H9 (cell line): Measurements from ENCODE around the gene WDR43. TPM values are rescaled to one million over a fixed set of nuclear protein-coding genes. Genes with fewer than 3 reads are reported as not detected.

ENCODE experiments used
- DNase-seq: peaks from one replicate; pipeline ENCODE4 v3.0.0-alpha.2; 2017
- H2AFZ ChIP-seq: one replicate; pipeline ENCODE4 v1.6.1; 2013; ENCODE audit warnings: mild to moderate bottlenecking, low read length, control low read depth, moderate library complexity
- H2AK5ac ChIP-seq: 2 replicates; pipeline ENCODE4 v1.6.1; 2013; ENCODE audit warnings: low read length, control low read depth, mixed read lengths; ENCODE audit not compliant: insufficient read length
- H2BK120ac ChIP-seq: one replicate; pipeline ENCODE4 v1.6.1; 2013; ENCODE audit warnings: low read depth, mild to moderate bottlenecking, low read length, control low read depth, inconsistent platforms; ENCODE audit not compliant: poor library complexity, severe bottlenecking
- H2BK12ac ChIP-seq: 2 replicates; pipeline ENCODE4 v1.6.1; 2013; ENCODE audit warnings: low read length, control low read depth, mixed read lengths, low read depth; ENCODE audit not compliant: insufficient read length
- H2BK15ac ChIP-seq: 2 replicates; pipeline ENCODE4 v1.6.1; 2013; ENCODE audit warnings: low read depth, low read length, control low read depth
- H2BK20ac ChIP-seq: one replicate; pipeline ENCODE4 v1.6.1; 2013; ENCODE audit warnings: low read depth, mild to moderate bottlenecking, low read length, control low read depth, inconsistent platforms; ENCODE audit not compliant: poor library complexity, severe bottlenecking
- H2BK5ac ChIP-seq: 2 replicates; pipeline ENCODE4 v1.6.1; 2013; ENCODE audit warnings: low read length, control low read depth, mixed read lengths; ENCODE audit not compliant: insufficient read length
- H3K14ac ChIP-seq: 2 replicates; pipeline ENCODE4 v1.6.1; 2013; ENCODE audit warnings: low read length, control low read depth; ENCODE audit not compliant: insufficient read depth
- H3K18ac ChIP-seq: 2 replicates; pipeline ENCODE4 v1.6.1; 2013; ENCODE audit warnings: low read depth, mild to moderate bottlenecking, mixed read lengths, low read length, control low read depth; ENCODE audit not compliant: insufficient read length
- H3K23ac ChIP-seq: 2 replicates; pipeline ENCODE4 v1.6.1; 2013; ENCODE audit warnings: low read length, control low read depth, mixed read lengths, low read depth; ENCODE audit not compliant: insufficient read length
- H3K23me2 ChIP-seq: 2 replicates; pipeline ENCODE4 v1.6.1; 2013; ENCODE audit warnings: low read depth, mild to moderate bottlenecking, mixed read lengths, low read length, control low read depth; ENCODE audit not compliant: insufficient read length, poor library complexity, severe bottlenecking
- H3K27ac ChIP-seq: 2 replicates; pipeline ENCODE4 v1.5.1; 2013; ENCODE audit warnings: low read length, control low read depth, mixed read lengths, low read depth; ENCODE audit not compliant: insufficient read length
- H3K27me3 ChIP-seq: 2 replicates; pipeline ENCODE4 v1.6.1; 2013; ENCODE audit warnings: low read length, control low read depth, inconsistent platforms; ENCODE audit not compliant: insufficient read depth
- H3K4ac ChIP-seq: 2 replicates; pipeline ENCODE4 v1.6.1; 2013; ENCODE audit warnings: low read depth, mild to moderate bottlenecking, control low read depth, inconsistent platforms, low read length, moderate library complexity
- H3K4me1 ChIP-seq: 2 replicates; pipeline ENCODE4 v1.6.1; 2013; ENCODE audit warnings: low read length, control low read depth, inconsistent platforms; ENCODE audit not compliant: insufficient read depth
- H3K4me2 ChIP-seq: 2 replicates; pipeline ENCODE4 v1.6.1; 2013; ENCODE audit warnings: low read length, control low read depth, mixed read lengths; ENCODE audit not compliant: insufficient read length, insufficient read depth
- H3K56ac ChIP-seq: 2 replicates; pipeline ENCODE4 v1.6.1; 2013; ENCODE audit warnings: low read depth, mild to moderate bottlenecking, mixed read lengths, low read length, control low read depth; ENCODE audit not compliant: insufficient read length
- H3K79me1 ChIP-seq: 2 replicates; pipeline ENCODE4 v1.6.1; 2013; ENCODE audit warnings: low read depth, mild to moderate bottlenecking, moderate library complexity, low read length, control low read depth, inconsistent platforms; ENCODE audit not compliant: insufficient read depth, poor library complexity, severe bottlenecking
- H3K79me2 ChIP-seq: 2 replicates; pipeline ENCODE4 v1.6.1; 2013; ENCODE audit warnings: low read length, control low read depth, inconsistent platforms; ENCODE audit not compliant: insufficient read depth
- H3K9ac ChIP-seq: 2 replicates; pipeline ENCODE4 v1.6.1; 2013; ENCODE audit warnings: low read length, control low read depth, mixed read lengths; ENCODE audit not compliant: insufficient read length; ENCODE audit errors: extremely low read depth
- H3K9me3 ChIP-seq: one replicate; pipeline ENCODE4 v1.6.1; 2013; ENCODE audit warnings: low read depth, low read length, inconsistent platforms; ENCODE audit not compliant: control insufficient read depth
- H3T11ph ChIP-seq: one replicate; pipeline ENCODE4 v1.6.1; 2013; ENCODE audit warnings: mild to moderate bottlenecking, low read length, control low read depth, inconsistent platforms
- H4K20me1 ChIP-seq: one replicate; pipeline ENCODE4 v1.6.1; 2013; ENCODE audit not compliant: control insufficient read depth, insufficient read length, insufficient read depth
- H4K5ac ChIP-seq: 2 replicates; pipeline ENCODE4 v1.6.1; 2013; ENCODE audit warnings: low read depth, mild to moderate bottlenecking, mixed read lengths, low read length, control low read depth; ENCODE audit not compliant: insufficient read length
- H4K8ac ChIP-seq: replicated peaks from 2 replicates; pipeline ENCODE4 v1.6.1; 2013; ENCODE audit warnings: low read length, control low read depth, mixed read lengths, low read depth; ENCODE audit not compliant: insufficient read length
- H4K91ac ChIP-seq: 2 replicates; pipeline ENCODE4 v1.6.1; 2013; ENCODE audit warnings: low read depth, mild to moderate bottlenecking, moderate library complexity, mixed read lengths, low read length, control low read depth; ENCODE audit not compliant: insufficient read length
- H3K27ac Mint-ChIP-seq, 3 experiments: 2 replicates in 2 of 3; 3 replicates in 1 of 3; pipeline ENCODE4 v1.8.0; 2020 to 2021; ENCODE audit warnings: mixed read lengths in 3 of 3, mild to moderate bottlenecking in 1 of 3, moderate library complexity in 1 of 3
- H3K27me3 Mint-ChIP-seq: 2 replicates; pipeline ENCODE4 v1.8.0; 2021; ENCODE audit warnings: low read depth, mild to moderate bottlenecking, moderate library complexity, mixed read lengths
- H3K36me3 Mint-ChIP-seq, 3 experiments: 2 replicates in 2 of 3; 3 replicates in 1 of 3; pipeline ENCODE4 v1.8.0; 2020 to 2021; ENCODE audit warnings: low read depth in 3 of 3, mixed read lengths in 3 of 3; ENCODE audit not compliant: insufficient read depth in 1 of 3
- H3K4me1 Mint-ChIP-seq, 2 experiments: 2 replicates each; pipeline ENCODE4 v1.8.0; 2020; ENCODE audit warnings: mixed read lengths in 2 of 2
- H3K4me3 Mint-ChIP-seq, 2 experiments: 2 replicates in 1 of 2; 3 replicates in 1 of 2; pipeline ENCODE4 v1.8.0; 2020 to 2021; ENCODE audit warnings: mild to moderate bottlenecking in 2 of 2, mixed read lengths in 2 of 2, moderate library complexity in 1 of 2
- H3K9me3 Mint-ChIP-seq, 2 experiments: 2 replicates in 1 of 2; 3 replicates in 1 of 2; pipeline ENCODE4 v1.8.0; 2020; ENCODE audit warnings: mild to moderate bottlenecking in 2 of 2, mixed read lengths in 2 of 2, moderate library complexity in 1 of 2
- WGBS: extraction: QIAGEN DNeasy Blood & Tissue Kit; methylation state at CpG from one replicate; pipeline ENCODE4 v1.1.7; 2013; ENCODE audit warnings: missing lambda C conversion rate, low lambda C conversion rate, mixed read lengths; ENCODE audit not compliant: insufficient read length; ENCODE audit errors: extremely low coverage; 5-methylcytosine and 5-hydroxymethylcytosine counted together
- total RNA-seq: library from RNA; stranded (reverse); gene quantifications from 2 replicates; pipeline ENCODE4 v1.2.1, GENCODE V29; 2021
- TF ChIP-seq, protein P1 (sequence below): fragments of 200-600 bp; sonication (generic); conservative IDR thresholded peaks from 3 replicates; pipeline ENCODE4 v1.8.0; 2021; ENCODE audit warnings: antibody characterized with exemption, mild to moderate bottlenecking

The WDR43 gene
- total RNA-seq, 1 experiment from 2014 or later, result 186 TPM

- no peak overlapping the region for H2AK5ac ChIP-seq
- Mint-ChIP-seq H3K36me3 (peaks cover 62 to 88% (median 84%) of the 10 kb centered on the region in 3 experiments; a peak in 6 of 7 replicates), H3K27ac (peak overlapping the region in 1 of 3 experiments; percentile 9; a peak in 2 of 7 replicates), H3K9me3 (no peaks in the 10 kb centered on the region), H3K4me1 (peaks cover 6 to 13% of the 10 kb centered on the region in 2 experiments; a peak in 2 of 4 replicates), H3K27me3 (no peaks in the 10 kb centered on the region), H3K4me3 (no peak overlapping the region)
- H3K4ac ChIP-seq, result no peak overlapping the region
- H3K27me3 ChIP-seq, result no peaks in the 10 kb centered on the region
- no peak for DNase-seq
- H3K4me2 ChIP-seq, result no peak overlapping the region
- no peak overlapping the region for H3K14ac ChIP-seq
- no peak overlapping the region for H4K8ac ChIP-seq
- no CpG with 5 or more reads among the region's 2 CpGs for WGBS
- no peak overlapping the region for H3K18ac ChIP-seq
- H2BK12ac ChIP-seq, result no peak overlapping the region
- H3K27ac ChIP-seq, result no peak overlapping the region
- H3K56ac ChIP-seq, result no peak overlapping the region
- no peak overlapping the region for H3K23ac ChIP-seq
- no peak overlapping the region for H2BK120ac ChIP-seq
- no peaks in the 10 kb centered on the region for H3K9me3 ChIP-seq
- no peak overlapping the region for H4K91ac ChIP-seq
- H3T11ph ChIP-seq, result no peak overlapping the region
- no peak overlapping the region for H2BK20ac ChIP-seq
- TF ChIP-seq, protein P1, sequence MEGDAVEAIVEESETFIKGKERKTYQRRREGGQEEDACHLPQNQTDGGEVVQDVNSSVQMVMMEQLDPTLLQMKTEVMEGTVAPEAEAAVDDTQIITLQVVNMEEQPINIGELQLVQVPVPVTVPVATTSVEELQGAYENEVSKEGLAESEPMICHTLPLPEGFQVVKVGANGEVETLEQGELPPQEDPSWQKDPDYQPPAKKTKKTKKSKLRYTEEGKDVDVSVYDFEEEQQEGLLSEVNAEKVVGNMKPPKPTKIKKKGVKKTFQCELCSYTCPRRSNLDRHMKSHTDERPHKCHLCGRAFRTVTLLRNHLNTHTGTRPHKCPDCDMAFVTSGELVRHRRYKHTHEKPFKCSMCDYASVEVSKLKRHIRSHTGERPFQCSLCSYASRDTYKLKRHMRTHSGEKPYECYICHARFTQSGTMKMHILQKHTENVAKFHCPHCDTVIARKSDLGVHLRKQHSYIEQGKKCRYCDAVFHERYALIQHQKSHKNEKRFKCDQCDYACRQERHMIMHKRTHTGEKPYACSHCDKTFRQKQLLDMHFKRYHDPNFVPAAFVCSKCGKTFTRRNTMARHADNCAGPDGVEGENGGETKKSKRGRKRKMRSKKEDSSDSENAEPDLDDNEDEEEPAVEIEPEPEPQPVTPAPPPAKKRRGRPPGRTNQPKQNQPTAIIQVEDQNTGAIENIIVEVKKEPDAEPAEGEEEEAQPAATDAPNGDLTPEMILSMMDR, result no peak
- H3K9ac ChIP-seq, result no peak overlapping the region
- no peak overlapping the region for H2BK5ac ChIP-seq
- no peaks in the 10 kb centered on the region for H3K23me2 ChIP-seq
- H4K20me1 ChIP-seq, result no peaks in the 10 kb centered on the region
- peaks cover 6% of the 10 kb centered on the region for H3K79me1 ChIP-seq
- H4K5ac ChIP-seq, result no peak overlapping the region
- peaks cover 50% of the 10 kb centered on the region for H3K79me2 ChIP-seq
- H3K4me1 ChIP-seq, result no peaks in the 10 kb centered on the region
- no peak overlapping the region for H2BK15ac ChIP-seq
- no peak overlapping the region for H2AFZ ChIP-seq
Observed at GRCh38 chr2:28906821-28907220, 12.4 kb downstream of the WDR43 start.
